A673 (cell line): ENCODE measurements around the gene RNF220.

Experiments
- EZH2 ChIP-seq: fragments of 200-600 bp; sonication (generic); IDR thresholded peaks from 2 replicates; pipeline ENCODE4 v1.6.1; 2017; ENCODE audit warnings: borderline replicate concordance, low read depth, mild to moderate bottlenecking, mixed read lengths, antibody characterized with exemption, low read length; ENCODE audit not compliant: poor library complexity, severe bottlenecking
- TF ChIP-seq, protein P1 (sequence below): fragments of 300-800, 200-600 bp; sonication (generic); conservative IDR thresholded peaks from 2 replicates; pipeline ENCODE4 v1.5.1; 2017; ENCODE audit warnings: low read depth, mild to moderate bottlenecking, antibody characterized with exemption, low read length, moderate library complexity, mixed read lengths

DNA sequence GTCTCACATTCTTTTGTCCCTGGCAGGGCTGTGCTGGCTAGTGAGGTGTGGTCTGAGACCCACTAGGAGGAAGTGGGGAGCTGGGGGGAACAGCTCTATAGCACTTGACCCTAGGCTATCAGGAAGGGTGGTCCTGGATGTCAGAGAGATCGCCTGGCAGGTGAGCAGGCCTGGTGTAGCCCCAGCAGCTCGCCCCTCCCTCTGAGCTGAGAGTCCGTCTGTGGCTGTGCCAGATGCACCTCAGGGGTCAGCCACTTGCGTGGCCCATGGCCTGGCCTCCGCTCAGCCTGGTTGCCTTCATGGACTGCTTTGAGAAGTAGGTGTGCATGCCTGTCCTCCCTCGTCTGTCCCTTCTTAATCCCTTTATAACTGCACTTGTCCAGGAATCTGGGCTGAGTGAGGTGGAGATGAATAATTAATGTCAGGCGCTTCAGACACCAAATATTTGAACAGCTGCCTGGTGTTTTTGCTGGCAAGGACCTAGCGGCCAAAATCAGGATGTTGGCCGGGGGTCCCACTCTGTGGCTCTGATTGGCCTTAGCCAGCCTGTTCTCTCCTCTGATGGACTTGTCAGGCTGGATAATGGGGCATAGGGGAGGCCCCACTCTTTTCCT, 238.8 kb downstream of the RNF220 start:
- TF ChIP-seq, protein P1, sequence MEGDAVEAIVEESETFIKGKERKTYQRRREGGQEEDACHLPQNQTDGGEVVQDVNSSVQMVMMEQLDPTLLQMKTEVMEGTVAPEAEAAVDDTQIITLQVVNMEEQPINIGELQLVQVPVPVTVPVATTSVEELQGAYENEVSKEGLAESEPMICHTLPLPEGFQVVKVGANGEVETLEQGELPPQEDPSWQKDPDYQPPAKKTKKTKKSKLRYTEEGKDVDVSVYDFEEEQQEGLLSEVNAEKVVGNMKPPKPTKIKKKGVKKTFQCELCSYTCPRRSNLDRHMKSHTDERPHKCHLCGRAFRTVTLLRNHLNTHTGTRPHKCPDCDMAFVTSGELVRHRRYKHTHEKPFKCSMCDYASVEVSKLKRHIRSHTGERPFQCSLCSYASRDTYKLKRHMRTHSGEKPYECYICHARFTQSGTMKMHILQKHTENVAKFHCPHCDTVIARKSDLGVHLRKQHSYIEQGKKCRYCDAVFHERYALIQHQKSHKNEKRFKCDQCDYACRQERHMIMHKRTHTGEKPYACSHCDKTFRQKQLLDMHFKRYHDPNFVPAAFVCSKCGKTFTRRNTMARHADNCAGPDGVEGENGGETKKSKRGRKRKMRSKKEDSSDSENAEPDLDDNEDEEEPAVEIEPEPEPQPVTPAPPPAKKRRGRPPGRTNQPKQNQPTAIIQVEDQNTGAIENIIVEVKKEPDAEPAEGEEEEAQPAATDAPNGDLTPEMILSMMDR, result no peak
- no peak for TF ChIP-seq EZH2
